Right atrium auricular region (tissue), 2 donors: ENCODE measurements around the gene PRMT1. TPM values are rescaled to one million over a fixed set of nuclear protein-coding genes. Genes with fewer than 3 reads are reported as not detected.

Experiments used
- DNase-seq: peaks from one replicate; pipeline ENCODE4 v3.0.0-alpha.2; 2019; ENCODE audit warnings: low spot score
- H3K27ac ChIP-seq, 2 donors: fragments of 200-600 bp; sonication (generic); 1 replicate in 1 of 2; 2 replicates in 1 of 2; pipeline ENCODE4 v1.5.1; 2016 to 2019
- H3K27me3 ChIP-seq, 2 donors: fragments of 200-600 bp; sonication (generic); one replicate each; pipeline versions ENCODE4 v1.5.1 to v1.6.0; 2017 to 2019
- H3K36me3 ChIP-seq: fragments of 200-600 bp; sonication (generic); one replicate; pipeline ENCODE4 v1.5.1; 2016
- H3K4me1 ChIP-seq, 2 donors: fragments of 200-600 bp; sonication (generic); one replicate each; pipeline versions ENCODE4 v1.5.1 to v1.6.0; 2017 to 2019
- H3K4me3 ChIP-seq, 2 donors: fragments of 200-600 bp; sonication (generic); 1 replicate in 1 of 2; 2 replicates in 1 of 2; pipeline ENCODE4 v1.5.1; 2017 to 2019; ENCODE audit warnings: mild to moderate bottlenecking in 1 of 2, moderate library complexity in 1 of 2
- H3K9me3 ChIP-seq, 2 donors: fragments of 200-600 bp; sonication (generic); one replicate each; pipeline ENCODE4 v1.5.1; 2019
- total RNA-seq, 2 donors: library from RNA; depleted of rRNA; stranded (reverse); fragments of >200 nt; gene quantifications; one replicate each; pipeline ENCODE4 v1.1.0, GENCODE V29; 2016
- TF ChIP-seq, protein P1 (sequence below), 2 donors: fragments of 200-600 bp; sonication (generic); IDR thresholded peaks; one replicate each; pipeline ENCODE4 v1.5.1; 2019; ENCODE audit warnings: antibody characterized with exemption in 2 of 2

PRMT1 gene
- total RNA-seq, 2 donors from 2014 or later, result 187 to 192 TPM

DNA sequence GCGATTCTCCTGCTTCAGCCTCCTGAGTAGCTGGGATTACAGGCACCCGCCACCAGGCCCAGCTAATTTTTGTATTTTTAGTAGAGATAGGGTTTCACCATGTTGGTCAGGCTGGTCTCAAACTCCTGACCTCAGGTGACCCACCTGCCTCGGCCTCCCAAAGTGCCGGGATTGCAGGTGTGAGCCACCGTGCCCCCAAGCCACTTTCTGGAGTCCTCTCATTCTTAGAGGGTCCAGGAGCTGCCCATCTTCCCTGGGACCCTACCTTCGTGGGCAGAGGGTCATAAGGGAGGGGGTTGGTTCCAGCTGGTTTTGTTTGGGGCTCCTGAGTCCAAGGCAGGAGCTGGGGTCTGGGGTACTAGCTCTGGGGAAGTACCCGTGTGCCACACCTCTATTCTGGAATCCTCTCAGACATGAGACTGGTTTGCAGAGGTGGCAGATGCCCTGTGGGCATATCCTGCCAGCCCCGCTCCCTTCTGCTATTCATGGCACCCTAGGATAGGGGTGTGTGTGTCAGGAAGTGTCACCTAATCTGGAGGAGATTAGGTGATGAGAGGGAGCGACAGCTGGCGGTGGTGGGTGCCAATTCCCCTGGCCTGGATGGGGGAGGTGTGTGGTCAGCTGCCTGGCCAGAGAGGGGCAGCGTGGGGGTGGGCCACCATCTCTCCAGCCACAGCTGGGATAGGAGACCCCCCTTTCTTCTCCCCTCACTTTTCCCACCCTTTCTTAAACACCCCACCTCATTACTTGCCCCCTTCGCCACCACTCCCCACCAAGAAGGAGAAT lies 2.1 kb downstream of the PRMT1 start:
- Histone ChIP-seq H3K4me1 (peaks cover 0 to 54% of the 10 kb centered on the region in 2 donors), H3K27me3 (no peaks in the 10 kb centered on the region), H3K9me3 (no peaks in the 10 kb centered on the region), H3K27ac (peak overlapping the region; percentile 98), H3K36me3 (peaks cover 33% of the 10 kb centered on the region), H3K4me3 (peak overlapping the region in 1 of 2 donors; percentile 99)
- no peak for DNase-seq
- TF ChIP-seq, protein P1, sequence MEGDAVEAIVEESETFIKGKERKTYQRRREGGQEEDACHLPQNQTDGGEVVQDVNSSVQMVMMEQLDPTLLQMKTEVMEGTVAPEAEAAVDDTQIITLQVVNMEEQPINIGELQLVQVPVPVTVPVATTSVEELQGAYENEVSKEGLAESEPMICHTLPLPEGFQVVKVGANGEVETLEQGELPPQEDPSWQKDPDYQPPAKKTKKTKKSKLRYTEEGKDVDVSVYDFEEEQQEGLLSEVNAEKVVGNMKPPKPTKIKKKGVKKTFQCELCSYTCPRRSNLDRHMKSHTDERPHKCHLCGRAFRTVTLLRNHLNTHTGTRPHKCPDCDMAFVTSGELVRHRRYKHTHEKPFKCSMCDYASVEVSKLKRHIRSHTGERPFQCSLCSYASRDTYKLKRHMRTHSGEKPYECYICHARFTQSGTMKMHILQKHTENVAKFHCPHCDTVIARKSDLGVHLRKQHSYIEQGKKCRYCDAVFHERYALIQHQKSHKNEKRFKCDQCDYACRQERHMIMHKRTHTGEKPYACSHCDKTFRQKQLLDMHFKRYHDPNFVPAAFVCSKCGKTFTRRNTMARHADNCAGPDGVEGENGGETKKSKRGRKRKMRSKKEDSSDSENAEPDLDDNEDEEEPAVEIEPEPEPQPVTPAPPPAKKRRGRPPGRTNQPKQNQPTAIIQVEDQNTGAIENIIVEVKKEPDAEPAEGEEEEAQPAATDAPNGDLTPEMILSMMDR (IDR thresholded peaks at IDR 0.05), result no peak

DNA sequence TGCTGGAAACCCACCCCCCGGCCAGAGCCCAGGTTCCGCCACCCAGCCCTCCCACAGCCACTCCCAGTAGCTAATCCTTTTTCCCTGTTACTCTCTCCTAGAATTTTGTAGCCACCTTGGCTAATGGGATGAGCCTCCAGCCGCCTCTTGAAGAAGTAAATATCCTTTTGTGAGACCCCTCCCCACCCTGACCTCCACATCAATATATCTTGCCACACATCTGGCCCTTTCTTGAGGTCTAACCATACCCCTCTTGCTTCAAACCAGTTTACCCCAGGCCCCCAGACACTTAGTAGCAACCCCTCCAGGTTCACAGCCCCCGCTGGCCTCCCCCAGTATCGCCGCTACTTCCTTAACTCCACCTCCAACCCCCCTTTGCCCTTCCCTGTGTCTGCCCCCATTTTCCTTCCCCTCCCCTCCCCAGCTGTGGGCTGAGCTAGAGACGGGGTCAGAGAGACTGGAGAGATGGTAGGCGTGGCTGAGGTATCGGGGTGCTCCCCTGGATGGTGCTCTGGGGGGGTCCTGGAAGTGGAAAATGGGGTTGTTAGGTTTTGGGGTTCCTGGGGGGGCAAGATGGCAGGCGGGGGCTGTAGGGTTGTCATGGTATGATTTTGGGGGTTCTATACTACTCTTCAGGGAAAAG lies 2.8 kb downstream of the PRMT1 start:
- Histone ChIP-seq H3K4me1 (peaks cover 0 to 60% of the 10 kb centered on the region in 2 donors), H3K27ac (peak overlapping the region; percentile 98), H3K9me3 (no peaks in the 10 kb centered on the region), H3K4me3 (peak overlapping the region in 1 of 2 donors; percentile 26), H3K27me3 (no peaks in the 10 kb centered on the region), H3K36me3 (peaks cover 40% of the 10 kb centered on the region)
- TF ChIP-seq, protein P1 (IDR thresholded peaks at IDR 0.05), result no peak
- DNase-seq, result no peak

DNA sequence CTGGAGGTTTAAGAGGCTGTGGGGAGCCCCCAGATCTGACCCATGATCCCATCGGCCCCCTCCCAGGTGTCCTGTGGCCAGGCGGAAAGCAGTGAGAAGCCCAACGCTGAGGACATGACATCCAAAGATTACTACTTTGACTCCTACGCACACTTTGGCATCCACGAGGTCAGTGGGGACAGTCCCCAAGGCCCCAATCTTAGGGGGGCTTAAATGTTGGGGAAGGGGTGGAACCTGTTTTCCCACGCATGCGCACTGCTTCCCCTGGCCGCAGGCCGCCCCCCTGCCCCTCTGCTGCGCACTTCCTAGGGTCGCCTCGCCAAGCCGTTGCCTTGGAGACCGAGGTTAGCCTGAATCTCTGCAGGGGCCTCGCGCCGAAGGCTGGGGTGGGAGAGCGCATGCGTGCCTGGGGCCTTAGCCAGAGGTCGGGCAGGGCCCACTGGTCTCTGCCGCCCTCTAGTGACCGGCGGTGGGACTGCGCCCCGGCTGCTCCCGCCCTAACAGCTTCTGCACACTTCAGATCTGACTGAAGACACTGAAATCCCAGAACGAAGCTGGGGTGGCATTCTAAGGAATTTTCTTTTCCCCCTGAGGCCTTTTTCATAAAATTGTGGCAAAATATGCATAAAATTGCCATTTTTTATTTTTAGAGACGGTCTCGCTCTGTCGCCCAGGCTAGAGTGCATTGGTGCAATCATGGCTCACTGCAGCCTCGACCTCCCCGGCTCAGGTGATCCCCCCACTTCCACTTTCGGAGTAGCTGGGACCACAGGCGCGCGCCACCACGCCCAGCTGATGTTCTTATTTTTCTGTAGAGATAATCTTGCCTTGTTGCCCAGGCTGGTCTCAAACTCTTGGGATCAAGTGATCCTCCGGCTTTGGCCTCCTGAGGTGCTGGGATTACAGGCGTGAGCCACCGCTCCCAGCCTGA lies 3.6 kb downstream of the PRMT1 start:
- Histone ChIP-seq H3K36me3 (peaks cover 48% of the 10 kb centered on the region), H3K4me3 (peak overlapping the region in 1 of 2 donors; percentile 26), H3K4me1 (peaks cover 0 to 64% of the 10 kb centered on the region in 2 donors), H3K9me3 (no peaks in the 10 kb centered on the region), H3K27ac (peak overlapping the region; percentile 98), H3K27me3 (no peaks in the 10 kb centered on the region)
- DNase-seq, result peak; percentile 83
- TF ChIP-seq, protein P1 (IDR thresholded peaks at IDR 0.05), result peak; percentile 100

DNA sequence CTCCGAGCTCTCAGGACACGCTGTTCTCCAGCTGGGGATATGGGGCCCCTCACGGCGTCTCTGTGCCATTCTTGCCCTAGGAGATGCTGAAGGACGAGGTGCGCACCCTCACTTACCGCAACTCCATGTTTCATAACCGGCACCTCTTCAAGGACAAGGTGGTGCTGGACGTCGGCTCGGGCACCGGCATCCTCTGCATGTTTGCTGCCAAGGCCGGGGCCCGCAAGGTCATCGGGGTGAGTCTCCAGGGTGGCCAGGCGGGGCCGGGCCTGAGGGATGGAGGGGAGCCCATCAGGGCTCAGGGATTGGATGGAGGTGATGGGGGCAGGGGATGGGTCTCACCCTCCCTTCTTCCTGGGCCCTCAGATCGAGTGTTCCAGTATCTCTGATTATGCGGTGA lies 4.8 kb downstream of the PRMT1 start:
- Histone ChIP-seq H3K27ac (no peak overlapping the region), H3K4me3 (no peak overlapping the region), H3K36me3 (peaks cover 56% of the 10 kb centered on the region), H3K4me1 (peaks cover 0 to 65% of the 10 kb centered on the region in 2 donors), H3K9me3 (no peaks in the 10 kb centered on the region), H3K27me3 (no peaks in the 10 kb centered on the region)
- DNase-seq, result no peak
- TF ChIP-seq, protein P1 (IDR thresholded peaks at IDR 0.05), result no peak

DNA sequence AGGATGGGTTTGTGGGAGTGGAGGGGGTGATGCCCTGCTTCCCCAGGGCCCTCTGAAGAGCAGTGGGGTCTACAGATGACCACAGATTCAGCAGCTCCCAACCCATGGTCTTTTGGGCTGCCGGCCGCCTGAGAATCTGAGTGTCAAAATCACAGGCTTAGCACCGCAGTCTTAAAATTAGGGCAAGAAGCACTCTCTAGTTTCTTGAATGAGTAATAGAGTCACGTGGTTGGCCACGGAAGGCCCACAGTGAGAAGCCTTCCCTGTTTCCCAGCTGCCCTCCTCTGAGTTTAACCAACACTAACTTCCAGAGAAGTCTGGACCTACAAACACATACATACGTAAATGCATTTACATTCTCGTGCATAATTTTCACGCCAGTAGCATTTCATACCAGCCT lies 5.2 kb downstream of the PRMT1 start:
- H3K27me3 ChIP-seq, result no peaks in the 10 kb centered on the region
- TF ChIP-seq, protein P1 (IDR thresholded peaks at IDR 0.05), result no peak
- peaks cover 0 to 69% of the 10 kb centered on the region in 2 donors for H3K4me1 ChIP-seq
- no peaks in the 10 kb centered on the region for H3K9me3 ChIP-seq
- H3K4me3 ChIP-seq, result no peak overlapping the region
- DNase-seq, result no peak
- no peak overlapping the region for H3K27ac ChIP-seq
- H3K36me3 ChIP-seq, result peaks cover 56% of the 10 kb centered on the region
